DND-41 (cell line): ENCODE data around the gene LGR4.
"Not testable (repeated sequence)": the region's sequence is repeated elsewhere in the genome, so short reads cannot be mapped to it uniquely, and the experiment has no call there.

ENCODE experiments used
- ATAC-seq: fragments of 200-7000 bp; cut with Tn5 transposase; 3 replicates; pipeline ENCODE4 v1.9.1; 2021; ENCODE audit warnings: low read depth; ENCODE audit not compliant: insufficient read depth
- DNase-seq: peaks from one replicate; pipeline ENCODE4 v3.0.0-alpha.2; 2020
- H2AFZ ChIP-seq: 2 replicates; pipeline ENCODE4 v1.6.0; 2012; ENCODE audit warnings: low read depth, low read length
- H3K27ac ChIP-seq: 2 replicates; pipeline ENCODE4 v1.5.1; 2012; ENCODE audit warnings: low read length, inconsistent platforms
- H3K27me3 ChIP-seq: fragments of 200-600 bp; sonication (generic); 2 replicates; pipeline ENCODE4 v1.6.0; 2012; ENCODE audit warnings: low read length, mild to moderate bottlenecking, inconsistent platforms; ENCODE audit not compliant: insufficient read depth, poor library complexity
- H3K36me3 ChIP-seq: 2 replicates; pipeline ENCODE4 v1.5.1; 2012; ENCODE audit warnings: low read length, inconsistent platforms; ENCODE audit not compliant: insufficient read depth
- H3K4me1 ChIP-seq: 2 replicates; pipeline ENCODE4 v1.5.1; 2012; ENCODE audit warnings: mild to moderate bottlenecking, low read length; ENCODE audit not compliant: insufficient read depth
- H3K4me2 ChIP-seq: 2 replicates; pipeline ENCODE4 v1.6.0; 2012; ENCODE audit warnings: mild to moderate bottlenecking, moderate library complexity, low read length, inconsistent platforms; ENCODE audit not compliant: insufficient read depth
- H3K4me3 ChIP-seq, 2 experiments: fragments of 200-600 bp in 1 of 2; shearing (Covaris generic) in 1 of 2; 2 replicates each; pipeline ENCODE4 v1.5.1; 2012 to 2016; ENCODE audit warnings: inconsistent platforms in 2 of 2, low read length in 2 of 2, mild to moderate bottlenecking in 2 of 2, low read depth in 1 of 2, moderate library complexity in 1 of 2
- H3K79me2 ChIP-seq: 2 replicates; pipeline ENCODE4 v1.6.0; 2012; ENCODE audit warnings: low read length, inconsistent platforms; ENCODE audit not compliant: insufficient read depth
- H3K9ac ChIP-seq: 2 replicates; pipeline ENCODE4 v1.6.0; 2012; ENCODE audit warnings: low read depth, mild to moderate bottlenecking, inconsistent platforms, low read length, moderate library complexity
- H3K9me3 ChIP-seq: 2 replicates; pipeline ENCODE4 v1.5.1; 2012; ENCODE audit warnings: low read length, moderate library complexity, mild to moderate bottlenecking, inconsistent platforms; ENCODE audit not compliant: insufficient read depth, severe bottlenecking
- H4K20me1 ChIP-seq: 2 replicates; pipeline ENCODE4 v1.6.0; 2012; ENCODE audit warnings: low read length; ENCODE audit not compliant: insufficient read depth
- EZH2 ChIP-seq: IDR thresholded peaks from 3 replicates; pipeline ENCODE4 v1.6.1; 2012; ENCODE audit warnings: borderline replicate concordance, low read depth, mild to moderate bottlenecking, moderate library complexity, low read length, inconsistent platforms; ENCODE audit not compliant: severe bottlenecking
- TF ChIP-seq, protein P1 (sequence below): IDR thresholded peaks from 2 replicates; pipeline ENCODE4 v1.5.1; 2012; ENCODE audit warnings: borderline replicate concordance, low read length, moderate library complexity, mild to moderate bottlenecking; ENCODE audit not compliant: poor library complexity, severe bottlenecking; ENCODE audit errors: extremely low read depth

The LGR4 gene

GRCh38 chr11:27472398-27473016 lies at the start of gene LGR4:
TSS of gene LGR4 (minus strand) at chr11:27472790. CDS start at chr11:27472302, 488 bp downstream.
- Histone ChIP-seq H3K4me3 (no peak within 1 kb of the TSS), H3K4me1 (no peaks in the 10 kb centered on the region), H3K9me3 (no peaks in the 10 kb centered on the region), H3K4me2 (no peak within 1 kb of the TSS), H3K79me2 (no peaks in the 10 kb centered on the region), H3K9ac (no peak within 1 kb of the TSS), H3K36me3 (no peaks in the 10 kb centered on the region), H3K27me3 (no peaks in the 10 kb centered on the region), H4K20me1 (no peaks in the 10 kb centered on the region), H3K27ac (no peak within 1 kb of the TSS), H2AFZ (no peak within 1 kb of the TSS)
- no peak for TF ChIP-seq EZH2
- ATAC-seq, result no peak
- DNase-seq, result no peak

DNA sequence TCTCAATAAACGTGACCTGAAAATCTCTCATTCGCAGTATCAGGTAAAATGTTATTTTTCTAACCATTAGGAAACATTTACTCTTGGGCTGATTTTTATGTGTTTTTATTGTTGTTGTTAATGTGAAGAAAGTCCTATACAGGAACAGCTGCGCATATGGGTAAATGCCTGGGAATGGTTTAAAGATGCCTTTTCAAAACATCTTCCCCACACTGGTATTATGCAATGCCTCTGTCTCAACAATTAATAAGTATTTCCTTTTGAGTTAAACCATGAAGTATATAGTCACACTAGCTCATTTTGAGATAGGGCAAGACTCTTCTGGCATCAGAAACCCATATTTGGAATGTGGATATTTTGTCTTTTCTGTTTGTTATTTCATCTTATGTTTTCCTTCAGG lies 47.6 kb upstream of the LGR4 start:
- no peaks in the 10 kb centered on the region for H3K9me3 ChIP-seq
- H3K4me2 ChIP-seq, result no peak overlapping the region
- no peaks in the 10 kb centered on the region for H3K79me2 ChIP-seq
- no peak overlapping the region for H2AFZ ChIP-seq
- ATAC-seq, result no peak
- H3K36me3 ChIP-seq, result no peaks in the 10 kb centered on the region
- no peaks in the 10 kb centered on the region for H3K4me1 ChIP-seq
- H3K4me3 ChIP-seq, result no peak overlapping the region
- no peaks in the 10 kb centered on the region for H4K20me1 ChIP-seq
- H3K9ac ChIP-seq, result no peak overlapping the region
- no peak for TF ChIP-seq EZH2
- TF ChIP-seq, protein P1, sequence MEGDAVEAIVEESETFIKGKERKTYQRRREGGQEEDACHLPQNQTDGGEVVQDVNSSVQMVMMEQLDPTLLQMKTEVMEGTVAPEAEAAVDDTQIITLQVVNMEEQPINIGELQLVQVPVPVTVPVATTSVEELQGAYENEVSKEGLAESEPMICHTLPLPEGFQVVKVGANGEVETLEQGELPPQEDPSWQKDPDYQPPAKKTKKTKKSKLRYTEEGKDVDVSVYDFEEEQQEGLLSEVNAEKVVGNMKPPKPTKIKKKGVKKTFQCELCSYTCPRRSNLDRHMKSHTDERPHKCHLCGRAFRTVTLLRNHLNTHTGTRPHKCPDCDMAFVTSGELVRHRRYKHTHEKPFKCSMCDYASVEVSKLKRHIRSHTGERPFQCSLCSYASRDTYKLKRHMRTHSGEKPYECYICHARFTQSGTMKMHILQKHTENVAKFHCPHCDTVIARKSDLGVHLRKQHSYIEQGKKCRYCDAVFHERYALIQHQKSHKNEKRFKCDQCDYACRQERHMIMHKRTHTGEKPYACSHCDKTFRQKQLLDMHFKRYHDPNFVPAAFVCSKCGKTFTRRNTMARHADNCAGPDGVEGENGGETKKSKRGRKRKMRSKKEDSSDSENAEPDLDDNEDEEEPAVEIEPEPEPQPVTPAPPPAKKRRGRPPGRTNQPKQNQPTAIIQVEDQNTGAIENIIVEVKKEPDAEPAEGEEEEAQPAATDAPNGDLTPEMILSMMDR, result no peak
- H3K27me3 ChIP-seq, result no peaks in the 10 kb centered on the region
- no peak overlapping the region for H3K27ac ChIP-seq
- DNase-seq, result no peak

GRCh38 chr11:27518518-27518917 lies 45.9 kb upstream of the LGR4 start:
- no peak for DNase-seq
- TF ChIP-seq, protein P1, result no peak
- TF ChIP-seq EZH2, result no peak
- Histone ChIP-seq H3K27ac (no peak overlapping the region), H2AFZ (no peak overlapping the region), H3K9me3 (no peaks in the 10 kb centered on the region), H3K27me3 (no peaks in the 10 kb centered on the region), H3K9ac (no peak overlapping the region), H4K20me1 (no peaks in the 10 kb centered on the region), H3K36me3 (no peaks in the 10 kb centered on the region), H3K79me2 (no peaks in the 10 kb centered on the region), H3K4me3 (no peak overlapping the region), H3K4me2 (no peak overlapping the region), H3K4me1 (no peaks in the 10 kb centered on the region)
- no peak for ATAC-seq

DNA sequence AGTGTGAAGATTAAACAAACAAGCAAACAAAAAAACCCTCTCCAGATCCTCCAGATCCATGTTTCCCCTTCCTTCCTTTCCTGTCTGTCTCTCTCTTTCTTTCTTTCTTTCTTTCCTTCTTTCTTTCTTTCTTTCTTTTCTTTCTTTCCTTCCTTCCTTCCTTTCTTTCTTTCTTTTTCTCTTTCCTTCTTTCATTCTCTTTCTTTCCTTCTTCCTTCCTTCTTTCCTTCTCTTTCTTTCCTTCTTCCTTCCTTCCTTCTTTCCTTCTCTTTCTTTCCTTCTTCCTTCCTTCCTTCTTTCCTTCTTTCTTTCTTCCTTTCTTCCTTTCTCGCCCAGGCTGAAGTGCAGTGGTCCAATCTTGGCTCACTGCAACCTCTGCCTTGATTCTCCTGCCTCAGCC lies 44.9 kb upstream of the LGR4 start:
- H3K36me3 ChIP-seq, H3K27me3 ChIP-seq, H3K9ac ChIP-seq, H2AFZ ChIP-seq, H3K4me2 ChIP-seq, H4K20me1 ChIP-seq, DNase-seq, H3K79me2 ChIP-seq, H3K27ac ChIP-seq, ATAC-seq, H3K9me3 ChIP-seq, H3K4me1 ChIP-seq, H3K4me3 ChIP-seq: not testable (repeated sequence)
